ENCODE data around the gene ATP11A.

ATP11A gene

GRCh38 chr13:112700291-112701060, 10.6 kb downstream of the ATP11A start:
- Histone ChIP-seq H3K36me3 (ENCODE audit: insufficient read depth, low read length) (peaks cover 15% of the 10 kb centered on the region), H3K79me2 (ENCODE audit: insufficient read depth, low read length) (peaks cover 91% of the 10 kb centered on the region), H3K4me3 (ENCODE audit: low read depth in 1 of 2, low read length in 2 of 2) (no peak overlapping the region), H3K27me3 (ENCODE audit: insufficient read depth, low read length, poor library complexity) (no peaks in the 10 kb centered on the region), H3K27ac (ENCODE audit: low read length) (no peak overlapping the region), H2AFZ (ENCODE audit: low read depth, low read length) (no peak overlapping the region), H4K20me1 (ENCODE audit: insufficient read depth, low read length) (peaks cover 85% of the 10 kb centered on the region), H3K4me1 (ENCODE audit: insufficient read depth, low read length) (no peaks in the 10 kb centered on the region), H3K9ac (ENCODE audit: low read depth, low read length) (no peak overlapping the region), H3K9me3 (ENCODE audit: insufficient read depth, low read length, severe bottlenecking) (no peaks in the 10 kb centered on the region), H3K4me2 (ENCODE audit: insufficient read depth, low read length) (no peak overlapping the region)
- TF ChIP-seq CTCF (IDR thresholded peaks at IDR 0.05; ENCODE audit: borderline replicate concordance, extremely low read depth, low read length, poor library complexity, severe bottlenecking) (no peak), EZH2 (IDR thresholded peaks at IDR 0.05; ENCODE audit: borderline replicate concordance, low read depth, low read length, severe bottlenecking) (no peak)
- DNase-seq (no peak), ATAC-seq (ENCODE audit: insufficient read depth, low read depth) (no peak)

- Histone ChIP-seq H3K9ac (ENCODE audit: low read depth, low read length) (no peak overlapping the region), H3K27ac (ENCODE audit: low read length) (no peak overlapping the region), H4K20me1 (ENCODE audit: insufficient read depth, low read length) (peaks cover 81% of the 10 kb centered on the region), H2AFZ (ENCODE audit: low read depth, low read length) (no peak overlapping the region), H3K79me2 (ENCODE audit: insufficient read depth, low read length) (peaks cover 88% of the 10 kb centered on the region), H3K27me3 (ENCODE audit: insufficient read depth, low read length, poor library complexity) (no peaks in the 10 kb centered on the region), H3K4me2 (ENCODE audit: insufficient read depth, low read length) (no peak overlapping the region), H3K36me3 (ENCODE audit: insufficient read depth, low read length) (peaks cover 7% of the 10 kb centered on the region), H3K9me3 (ENCODE audit: insufficient read depth, low read length, severe bottlenecking) (no peaks in the 10 kb centered on the region), H3K4me3 (ENCODE audit: low read depth in 1 of 2, low read length in 2 of 2) (no peak overlapping the region), H3K4me1 (ENCODE audit: insufficient read depth, low read length) (no peaks in the 10 kb centered on the region)
- TF ChIP-seq CTCF (IDR thresholded peaks at IDR 0.05; ENCODE audit: borderline replicate concordance, extremely low read depth, low read length, poor library complexity, severe bottlenecking), result no peak
- no peak for TF ChIP-seq EZH2 (IDR thresholded peaks at IDR 0.05; ENCODE audit: borderline replicate concordance, low read depth, low read length, severe bottlenecking)
- DNase-seq (no peak), ATAC-seq (ENCODE audit: insufficient read depth, low read depth) (no peak)
These were observed 12.6 kb downstream of the ATP11A start for GRCh38 chr13:112702341-112702985.

GRCh38 chr13:112702986-112703379, 13.1 kb downstream of the ATP11A start:
- Histone ChIP-seq H2AFZ (ENCODE audit: low read depth, low read length) (no peak overlapping the region), H4K20me1 (ENCODE audit: insufficient read depth, low read length) (peaks cover 80% of the 10 kb centered on the region), H3K9ac (ENCODE audit: low read depth, low read length) (no peak overlapping the region), H3K4me2 (ENCODE audit: insufficient read depth, low read length) (no peak overlapping the region), H3K79me2 (ENCODE audit: insufficient read depth, low read length) (peaks cover 88% of the 10 kb centered on the region), H3K27ac (ENCODE audit: low read length) (no peak overlapping the region), H3K36me3 (ENCODE audit: insufficient read depth, low read length) (peaks cover 7% of the 10 kb centered on the region), H3K4me1 (ENCODE audit: insufficient read depth, low read length) (no peaks in the 10 kb centered on the region), H3K27me3 (ENCODE audit: insufficient read depth, low read length, poor library complexity) (no peaks in the 10 kb centered on the region), H3K4me3 (ENCODE audit: low read depth in 1 of 2, low read length in 2 of 2) (no peak overlapping the region), H3K9me3 (ENCODE audit: insufficient read depth, low read length, severe bottlenecking) (no peaks in the 10 kb centered on the region)
- ATAC-seq (ENCODE audit: insufficient read depth, low read depth), result no peak
- TF ChIP-seq EZH2 (IDR thresholded peaks at IDR 0.05; ENCODE audit: borderline replicate concordance, low read depth, low read length, severe bottlenecking) (no peak), CTCF (IDR thresholded peaks at IDR 0.05; ENCODE audit: borderline replicate concordance, extremely low read depth, low read length, poor library complexity, severe bottlenecking) (no peak)
- no peak for DNase-seq

All from DND-41 (cell line).